ENCODE measurements around the gene RAPGEF5.

DNA sequence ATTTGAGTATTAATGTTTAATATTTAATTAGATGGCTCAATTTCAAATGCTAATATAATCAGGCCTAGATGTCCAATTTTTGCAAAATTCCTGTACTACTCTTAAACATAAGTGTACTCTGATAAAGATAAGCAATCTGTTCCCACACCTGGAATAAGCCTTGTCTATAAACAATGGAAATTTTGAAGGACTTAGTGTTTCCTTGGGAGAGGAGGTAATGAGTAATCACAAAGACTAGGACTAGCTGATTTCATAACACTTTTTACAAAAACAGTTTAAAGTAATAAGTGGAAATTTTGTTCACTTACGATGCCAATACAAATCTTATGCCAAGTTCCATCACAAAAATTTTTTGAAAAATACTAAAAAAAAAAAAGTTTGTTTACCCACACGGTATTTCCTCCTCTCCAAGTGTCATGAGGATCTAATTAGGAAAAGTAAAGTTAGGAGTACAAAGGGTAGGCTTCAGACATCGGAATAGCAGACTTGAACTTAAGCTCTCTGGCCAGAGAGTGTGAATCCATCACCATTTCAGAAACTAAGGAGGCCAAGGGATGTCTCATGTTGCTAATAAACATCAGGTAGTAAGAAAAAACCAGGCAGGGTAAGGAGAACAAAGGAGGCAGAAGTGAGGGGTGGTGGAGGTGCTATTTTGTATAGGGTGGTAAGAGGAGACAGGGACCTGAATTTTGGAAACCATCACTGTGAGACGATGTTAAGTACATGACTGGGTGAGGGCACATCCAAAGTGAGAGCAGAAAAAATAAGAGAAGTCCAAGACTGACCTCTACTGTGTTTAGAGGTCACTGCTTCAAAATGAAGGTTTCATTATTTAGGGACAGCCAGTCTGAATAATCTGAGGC, 61.3 kb downstream of the RAPGEF5 start:
- TF ChIP-seq POLR2AphosphoS5 (IDR thresholded peaks at IDR 0.05) = no peak
- TF ChIP-seq, protein P1, sequence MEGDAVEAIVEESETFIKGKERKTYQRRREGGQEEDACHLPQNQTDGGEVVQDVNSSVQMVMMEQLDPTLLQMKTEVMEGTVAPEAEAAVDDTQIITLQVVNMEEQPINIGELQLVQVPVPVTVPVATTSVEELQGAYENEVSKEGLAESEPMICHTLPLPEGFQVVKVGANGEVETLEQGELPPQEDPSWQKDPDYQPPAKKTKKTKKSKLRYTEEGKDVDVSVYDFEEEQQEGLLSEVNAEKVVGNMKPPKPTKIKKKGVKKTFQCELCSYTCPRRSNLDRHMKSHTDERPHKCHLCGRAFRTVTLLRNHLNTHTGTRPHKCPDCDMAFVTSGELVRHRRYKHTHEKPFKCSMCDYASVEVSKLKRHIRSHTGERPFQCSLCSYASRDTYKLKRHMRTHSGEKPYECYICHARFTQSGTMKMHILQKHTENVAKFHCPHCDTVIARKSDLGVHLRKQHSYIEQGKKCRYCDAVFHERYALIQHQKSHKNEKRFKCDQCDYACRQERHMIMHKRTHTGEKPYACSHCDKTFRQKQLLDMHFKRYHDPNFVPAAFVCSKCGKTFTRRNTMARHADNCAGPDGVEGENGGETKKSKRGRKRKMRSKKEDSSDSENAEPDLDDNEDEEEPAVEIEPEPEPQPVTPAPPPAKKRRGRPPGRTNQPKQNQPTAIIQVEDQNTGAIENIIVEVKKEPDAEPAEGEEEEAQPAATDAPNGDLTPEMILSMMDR (IDR thresholded peaks at IDR 0.05 in 8 of 11, conservative IDR thresholded peaks at IDR 0.05 in 3 of 11) = no peak
